Measurements from ENCODE around the gene KCNQ1OT1.

KCNQ1OT1 gene

GRCh38 chr11:2575591-2576051 lies 124.2 kb downstream of the KCNQ1OT1 start:
- no peaks in the 10 kb centered on the region for H3K79me2 ChIP-seq (ENCODE audit: insufficient read depth, low read length)
- no peaks in the 10 kb centered on the region for H4K20me1 ChIP-seq (ENCODE audit: insufficient read depth, low read length, poor library complexity, severe bottlenecking)
- H3F3A ChIP-seq (ENCODE audit: low read depth): no peaks in the 10 kb centered on the region
- no peak overlapping the region for H2AFZ ChIP-seq (ENCODE audit: low read length)
- TF ChIP-seq CTCF (conservative IDR thresholded peaks at IDR 0.05; ENCODE audit: low read length): no peak
- TF ChIP-seq EZH2phosphoT487 (IDR thresholded peaks at IDR 0.05; ENCODE audit: borderline replicate concordance): no peak
- no peaks in the 10 kb centered on the region for H3K36me3 ChIP-seq (ENCODE audit: insufficient read depth, low read length)
- no peaks in the 10 kb centered on the region for H3K4me1 ChIP-seq (ENCODE audit: insufficient read depth, low read length, poor library complexity, severe bottlenecking)
- no peak overlapping the region for H3K4me2 ChIP-seq (ENCODE audit: low read depth, low read length, poor library complexity, severe bottlenecking)
- no peak overlapping the region for H3K9ac ChIP-seq (ENCODE audit: low read depth, low read length, poor library complexity, severe bottlenecking)
- no peaks in the 10 kb centered on the region for H3K9me2 ChIP-seq (replicated peaks; ENCODE audit: low read depth, low read length)
- H3K4me3 ChIP-seq (ENCODE audit: low read length, poor library complexity, severe bottlenecking): no peak overlapping the region
- H3K27me3 ChIP-seq (ENCODE audit: insufficient read depth, low read length, poor library complexity, severe bottlenecking): no peaks in the 10 kb centered on the region
- H3K9me3 ChIP-seq (ENCODE audit: insufficient read depth, low read depth, low read length): no peaks in the 10 kb centered on the region

GRCh38 chr11:2574553-2575535 lies 125.0 kb downstream of the KCNQ1OT1 start:
- H3K4me3 ChIP-seq (ENCODE audit: low read length, poor library complexity, severe bottlenecking): no peak overlapping the region
- no peaks in the 10 kb centered on the region for H3K9me3 ChIP-seq (ENCODE audit: insufficient read depth, low read depth, low read length)
- H4K20me1 ChIP-seq (ENCODE audit: insufficient read depth, low read length, poor library complexity, severe bottlenecking): no peaks in the 10 kb centered on the region
- H2AFZ ChIP-seq (ENCODE audit: low read length): no peak overlapping the region
- no peaks in the 10 kb centered on the region for H3K36me3 ChIP-seq (ENCODE audit: insufficient read depth, low read length)
- H3K9me2 ChIP-seq (replicated peaks; ENCODE audit: low read depth, low read length): no peaks in the 10 kb centered on the region
- H3K4me2 ChIP-seq (ENCODE audit: low read depth, low read length, poor library complexity, severe bottlenecking): no peak overlapping the region
- H3K27me3 ChIP-seq (ENCODE audit: insufficient read depth, low read length, poor library complexity, severe bottlenecking): no peaks in the 10 kb centered on the region
- TF ChIP-seq CTCF (conservative IDR thresholded peaks at IDR 0.05; ENCODE audit: low read length): no peak
- no peak for TF ChIP-seq EZH2phosphoT487 (IDR thresholded peaks at IDR 0.05; ENCODE audit: borderline replicate concordance)
- no peaks in the 10 kb centered on the region for H3K4me1 ChIP-seq (ENCODE audit: insufficient read depth, low read length, poor library complexity, severe bottlenecking)
- no peak overlapping the region for H3K9ac ChIP-seq (ENCODE audit: low read depth, low read length, poor library complexity, severe bottlenecking)
- no peaks in the 10 kb centered on the region for H3F3A ChIP-seq (ENCODE audit: low read depth)
- H3K79me2 ChIP-seq (ENCODE audit: insufficient read depth, low read length): no peaks in the 10 kb centered on the region

- Histone ChIP-seq H3K9me3 (ENCODE audit: insufficient read depth, low read depth, low read length) (no peaks in the 10 kb centered on the region), H3K36me3 (ENCODE audit: insufficient read depth, low read length) (no peaks in the 10 kb centered on the region), H3K4me2 (ENCODE audit: low read depth, low read length, poor library complexity, severe bottlenecking) (no peak overlapping the region), H3K79me2 (ENCODE audit: insufficient read depth, low read length) (no peaks in the 10 kb centered on the region), H4K20me1 (ENCODE audit: insufficient read depth, low read length, poor library complexity, severe bottlenecking) (no peaks in the 10 kb centered on the region), H3K27me3 (ENCODE audit: insufficient read depth, low read length, poor library complexity, severe bottlenecking) (no peaks in the 10 kb centered on the region), H3K9ac (ENCODE audit: low read depth, low read length, poor library complexity, severe bottlenecking) (no peak overlapping the region), H3K9me2 (replicated peaks; ENCODE audit: low read depth, low read length) (no peaks in the 10 kb centered on the region), H3K4me3 (ENCODE audit: low read length, poor library complexity, severe bottlenecking) (no peak overlapping the region), H2AFZ (ENCODE audit: low read length) (no peak overlapping the region), H3F3A (ENCODE audit: low read depth) (no peaks in the 10 kb centered on the region), H3K4me1 (ENCODE audit: insufficient read depth, low read length, poor library complexity, severe bottlenecking) (peaks cover 3% of the 10 kb centered on the region)
- TF ChIP-seq CTCF (conservative IDR thresholded peaks at IDR 0.05; ENCODE audit: low read length): no peak
- no peak for TF ChIP-seq EZH2phosphoT487 (IDR thresholded peaks at IDR 0.05; ENCODE audit: borderline replicate concordance)
Observed at GRCh38 chr11:2574043-2574552, 125.7 kb downstream of the KCNQ1OT1 start.

Measured in Loucy (cell line).